K562 (cell line): ENCODE results near the gene SPRY4. TPM values are rescaled to one million over a fixed set of nuclear protein-coding genes. Genes with fewer than 3 reads are reported as not detected.

ENCODE experiments used
- ARID3A ChIP-seq: IDR thresholded peaks from 2 replicates; pipeline ENCODE4 v1.6.1; 2012; ENCODE audit warnings: low read depth, low read length, improper control_type of control experiment, borderline replicate concordance
- CTCFL ChIP-seq: IDR thresholded peaks from 2 replicates; pipeline ENCODE4 v1.6.1; 2011; ENCODE audit warnings: borderline replicate concordance, low read depth, mild to moderate bottlenecking, moderate library complexity, low read length; ENCODE audit not compliant: insufficient read depth, poor library complexity, severe bottlenecking
- HDAC1 ChIP-seq, 2 experiments: fragments of 450-650 bp; IDR thresholded peaks; 2 replicates each; pipeline ENCODE4 v1.6.1; 2016 to 2017; ENCODE audit warnings: inconsistent platforms in 1 of 2, mild to moderate bottlenecking in 1 of 2, moderate library complexity in 1 of 2
- HIVEP1 ChIP-seq: fragments of 250-450 bp; sonication (Bioruptor Pico); IDR thresholded peaks from 2 replicates; pipeline ENCODE4 v1.4.0; 2020; ENCODE audit warnings: mild to moderate bottlenecking
- ILF3 ChIP-seq: fragments of 450-650 bp; IDR thresholded peaks from 2 replicates; pipeline ENCODE4 v1.6.1; 2018; ENCODE audit warnings: antibody characterized with exemption, mild to moderate bottlenecking, moderate library complexity, borderline replicate concordance
- LCOR ChIP-seq: sonication (generic); formaldehyde crosslinking; IDR thresholded peaks from 2 replicates; pipeline ENCODE4 v1.8.0; 2022; ENCODE audit warnings: mild to moderate bottlenecking, missing genetic modification reagents
- MED1 ChIP-seq: sonication (generic); formaldehyde crosslinking; IDR thresholded peaks from 2 replicates; pipeline ENCODE4 v1.8.1; 2023; ENCODE audit warnings: missing genetic modification reagents, borderline replicate concordance
- MTA3 ChIP-seq: fragments of 450-650 bp; formaldehyde crosslinking; IDR thresholded peaks from 2 replicates; pipeline ENCODE4 v1.6.1; 2017; ENCODE audit warnings: mild to moderate bottlenecking, borderline replicate concordance
- NFE2L1 ChIP-seq: fragments of 450-650 bp; IDR thresholded peaks from 2 replicates; pipeline ENCODE4 v1.6.1; 2016; ENCODE audit warnings: missing genetic modification characterization, low read depth, mild to moderate bottlenecking, missing compliant biosample characterization, moderate library complexity, borderline replicate concordance
- NR1H2 ChIP-seq: sonication (generic); formaldehyde crosslinking; IDR thresholded peaks from 2 replicates; pipeline ENCODE4 v1.4.0; 2020; ENCODE audit warnings: mild to moderate bottlenecking, missing genetic modification reagents
- POLR2G ChIP-seq: fragments of 200-400 bp; formaldehyde crosslinking; IDR thresholded peaks from 2 replicates; pipeline ENCODE4 v1.6.1; 2017; ENCODE audit warnings: low read depth, mild to moderate bottlenecking, antibody characterized with exemption, low read length, moderate library complexity
- PRDM10 ChIP-seq: fragments of 450-650 bp; IDR thresholded peaks from 2 replicates; pipeline ENCODE4 v1.6.1; 2018; ENCODE audit not compliant: partially characterized antibody
- SP2 ChIP-seq: IDR thresholded peaks from 2 replicates; pipeline ENCODE4 v1.6.1; 2011; ENCODE audit warnings: mild to moderate bottlenecking, low read depth, low read length, moderate library complexity; ENCODE audit not compliant: poor library complexity, severe bottlenecking; ENCODE audit errors: extremely low read depth
- TOE1 ChIP-seq, 2 experiments: fragments of 450-650 bp in 1 of 2; sonication (generic) in 1 of 2; formaldehyde crosslinking in 1 of 2; IDR thresholded peaks; 2 replicates each; pipeline versions ENCODE4 v1.7.1 to v1.8.0; 2016 to 2022; ENCODE audit warnings: borderline replicate concordance in 2 of 2, mild to moderate bottlenecking in 2 of 2, antibody characterized with exemption in 1 of 2, inconsistent platforms in 1 of 2, low read depth in 1 of 2, missing genetic modification reagents in 1 of 2, moderate library complexity in 1 of 2
- XRCC5 ChIP-seq: fragments of 200-400 bp; formaldehyde crosslinking; IDR thresholded peaks from 2 replicates; pipeline ENCODE4 v1.6.1; 2017; ENCODE audit warnings: low read depth, mild to moderate bottlenecking, low read length
- ZNF507 ChIP-seq: conservative IDR thresholded peaks from 2 replicates; pipeline ENCODE4 v1.6.1; 2017; ENCODE audit warnings: missing genetic modification characterization, missing compliant biosample characterization
- ZNF561 ChIP-seq: fragments of 450-650 bp; formaldehyde crosslinking; conservative IDR thresholded peaks from 2 replicates; pipeline ENCODE4 v1.4.0; 2020; ENCODE audit warnings: mild to moderate bottlenecking, moderate library complexity
- ZNF696 ChIP-seq: fragments of 250-450 bp; sonication (Bioruptor Pico); conservative IDR thresholded peaks from 2 replicates; pipeline ENCODE4 v1.4.0; 2020; ENCODE audit warnings: mild to moderate bottlenecking, moderate library complexity
- polyA plus RNA-seq, 8 experiments: library from polyadenylated mRNA; depleted of rRNA in 4 of 8; stranded (reverse) in 5 of 8; unstranded in 3 of 8; fragments of >200 nt; fragmentation: Nextera tagmentation in 2 of 8; fragmentation: Illumina TruSeq in 1 of 8; extraction: Ambion mirVana in 2 of 8; extraction: Trizol in 1 of 8; gene quantifications; 2 replicates each; pipeline versions ENCODE4 v1.2.1 to v1.2.3, GENCODE V29; 2011 to 2014; ENCODE audit warnings: inconsistent platforms in 1 of 8, missing spikeins in 1 of 8
- total RNA-seq, 7 experiments: library from RNA; depleted of rRNA in 6 of 7; stranded (reverse); fragments of >200 nt in 6 of 7; fragmentation: Illumina TruSeq in 2 of 7; extraction: Trizol in 2 of 7; gene quantifications; 2 replicates each; pipeline versions ENCODE4 v1.2.1 to v1.2.3, GENCODE V29; 2011 to 2021; ENCODE audit warnings: low replicate concordance in 1 of 7

SPRY4 gene
- total and polyA plus RNA-seq, 9 of the 15 experiments (the other 6 are each of a cell fraction or from before 2014, with no cell fraction given): 2.6 to 24.2 (median 9.5) TPM

- TF ChIP-seq PRDM10: peak; percentile 61
- TF ChIP-seq NFE2L1: no peak
- TF ChIP-seq ZNF696: no peak
- no peak for TF ChIP-seq HDAC1 (IDR thresholded peaks at IDR 0.05)
- 0 out of 2 replicates have a peak, but pooled peaks have one; percentile 45 for TF ChIP-seq ILF3
- TF ChIP-seq XRCC5: no peak
- TF ChIP-seq HIVEP1 (CRISPR knock-in tag): no peak
- no peak for TF ChIP-seq SP2
- TF ChIP-seq POLR2G: peak; percentile 96
- TF ChIP-seq ZNF507 (tag): no peak
- no peak for TF ChIP-seq NR1H2 (CRISPR knock-in tag)
- no peak for TF ChIP-seq LCOR (CRISPR knock-in tag)
- TF ChIP-seq MTA3: peak; percentile 29; the same call in 1 of the 2 replicates
- TF ChIP-seq MED1: no peak
- peak; percentile 84; the same call in 1 of the 2 replicates for TF ChIP-seq TOE1 (IDR thresholded peaks at IDR 0.05; ENCODE audit: borderline replicate concordance)
- TF ChIP-seq TOE1 (CRISPR knock-in tag; IDR thresholded peaks at IDR 0.05; ENCODE audit: borderline replicate concordance, low read depth): no peak
- no peak for TF ChIP-seq ARID3A
- no peak for TF ChIP-seq CTCFL
- TF ChIP-seq ZNF561 (CRISPR knock-in tag): no peak
These were observed 32.1 kb upstream of the SPRY4 start (continued) for GRCh38 chr5:142356716-142357468.
